ENCODE results near the gene ITPR2.

DNA sequence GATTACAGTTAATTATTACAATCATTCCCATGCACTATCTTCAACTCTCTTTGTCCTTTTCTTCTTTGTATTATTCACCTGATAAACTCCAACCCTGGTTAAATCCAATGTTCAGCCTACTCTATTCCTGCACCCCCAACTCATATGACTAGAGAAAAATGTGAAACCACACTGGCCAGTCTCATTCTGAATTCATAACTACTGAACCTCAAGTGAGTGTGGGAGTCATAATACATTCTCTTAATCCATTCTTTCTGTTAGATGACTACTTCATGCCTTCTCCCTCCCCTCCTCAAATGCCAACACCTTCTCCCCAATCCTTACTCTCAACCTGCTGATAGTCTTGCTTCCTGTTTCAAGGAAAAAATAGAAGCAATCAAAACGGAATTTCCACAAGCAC, 22.3 kb upstream of the ITPR2 start:
- TF ChIP-seq, protein P1, sequence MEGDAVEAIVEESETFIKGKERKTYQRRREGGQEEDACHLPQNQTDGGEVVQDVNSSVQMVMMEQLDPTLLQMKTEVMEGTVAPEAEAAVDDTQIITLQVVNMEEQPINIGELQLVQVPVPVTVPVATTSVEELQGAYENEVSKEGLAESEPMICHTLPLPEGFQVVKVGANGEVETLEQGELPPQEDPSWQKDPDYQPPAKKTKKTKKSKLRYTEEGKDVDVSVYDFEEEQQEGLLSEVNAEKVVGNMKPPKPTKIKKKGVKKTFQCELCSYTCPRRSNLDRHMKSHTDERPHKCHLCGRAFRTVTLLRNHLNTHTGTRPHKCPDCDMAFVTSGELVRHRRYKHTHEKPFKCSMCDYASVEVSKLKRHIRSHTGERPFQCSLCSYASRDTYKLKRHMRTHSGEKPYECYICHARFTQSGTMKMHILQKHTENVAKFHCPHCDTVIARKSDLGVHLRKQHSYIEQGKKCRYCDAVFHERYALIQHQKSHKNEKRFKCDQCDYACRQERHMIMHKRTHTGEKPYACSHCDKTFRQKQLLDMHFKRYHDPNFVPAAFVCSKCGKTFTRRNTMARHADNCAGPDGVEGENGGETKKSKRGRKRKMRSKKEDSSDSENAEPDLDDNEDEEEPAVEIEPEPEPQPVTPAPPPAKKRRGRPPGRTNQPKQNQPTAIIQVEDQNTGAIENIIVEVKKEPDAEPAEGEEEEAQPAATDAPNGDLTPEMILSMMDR (IDR thresholded peaks at IDR 0.05): no peak
- no peak for TF ChIP-seq POLR2A (IDR thresholded peaks at IDR 0.05)

Measured in lower leg skin (tissue), 3 donors.